ENCODE results near the gene VAMP2.
A peak's percentile ranks its signal among the peaks of the same experiment; 100 is the strongest.

The VAMP2 gene

GRCh38 chr17:8153525-8153956 is 9.2 kb downstream of the VAMP2 start (continued):
- no peak for TF ChIP-seq ZNF19 (tag by site-specific recombination; IDR thresholded peaks at IDR 0.05; ENCODE audit: low read depth)
- 0 out of 2 replicates have a peak, but pooled peaks have one; percentile 37 for TF ChIP-seq WT1 (tag by site-specific recombination; IDR thresholded peaks at IDR 0.05)
- no peak for TF ChIP-seq ZNF221 (tag by site-specific recombination; IDR thresholded peaks at IDR 0.05; ENCODE audit: borderline replicate concordance)
- peak; percentile 58; the same call in 1 of the 2 replicates for TF ChIP-seq ZNF660 (tag by site-specific recombination; IDR thresholded peaks at IDR 0.05)
- TF ChIP-seq, protein P1, sequence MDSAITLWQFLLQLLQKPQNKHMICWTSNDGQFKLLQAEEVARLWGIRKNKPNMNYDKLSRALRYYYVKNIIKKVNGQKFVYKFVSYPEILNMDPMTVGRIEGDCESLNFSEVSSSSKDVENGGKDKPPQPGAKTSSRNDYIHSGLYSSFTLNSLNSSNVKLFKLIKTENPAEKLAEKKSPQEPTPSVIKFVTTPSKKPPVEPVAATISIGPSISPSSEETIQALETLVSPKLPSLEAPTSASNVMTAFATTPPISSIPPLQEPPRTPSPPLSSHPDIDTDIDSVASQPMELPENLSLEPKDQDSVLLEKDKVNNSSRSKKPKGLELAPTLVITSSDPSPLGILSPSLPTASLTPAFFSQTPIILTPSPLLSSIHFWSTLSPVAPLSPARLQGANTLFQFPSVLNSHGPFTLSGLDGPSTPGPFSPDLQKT (IDR thresholded peaks at IDR 0.05; ENCODE audit: borderline replicate concordance, low read depth, low read length): no peak
- TF ChIP-seq, protein P2, sequence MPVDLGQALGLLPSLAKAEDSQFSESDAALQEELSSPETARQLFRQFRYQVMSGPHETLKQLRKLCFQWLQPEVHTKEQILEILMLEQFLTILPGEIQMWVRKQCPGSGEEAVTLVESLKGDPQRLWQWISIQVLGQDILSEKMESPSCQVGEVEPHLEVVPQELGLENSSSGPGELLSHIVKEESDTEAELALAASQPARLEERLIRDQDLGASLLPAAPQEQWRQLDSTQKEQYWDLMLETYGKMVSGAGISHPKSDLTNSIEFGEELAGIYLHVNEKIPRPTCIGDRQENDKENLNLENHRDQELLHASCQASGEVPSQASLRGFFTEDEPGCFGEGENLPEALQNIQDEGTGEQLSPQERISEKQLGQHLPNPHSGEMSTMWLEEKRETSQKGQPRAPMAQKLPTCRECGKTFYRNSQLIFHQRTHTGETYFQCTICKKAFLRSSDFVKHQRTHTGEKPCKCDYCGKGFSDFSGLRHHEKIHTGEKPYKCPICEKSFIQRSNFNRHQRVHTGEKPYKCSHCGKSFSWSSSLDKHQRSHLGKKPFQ (tag by site-specific recombination; IDR thresholded peaks at IDR 0.05): no peak
- no peak for TF ChIP-seq ZSCAN4 (tag by site-specific recombination; IDR thresholded peaks at IDR 0.05)
- TF ChIP-seq MZF1 (tag by site-specific recombination; IDR thresholded peaks at IDR 0.05; ENCODE audit: borderline replicate concordance): no peak
- no peak for TF ChIP-seq TCF7L2 (IDR thresholded peaks at IDR 0.05; ENCODE audit: borderline replicate concordance, low read depth, low read length)
- TF ChIP-seq ZNF426 (tag by site-specific recombination; IDR thresholded peaks at IDR 0.05): no peak
- no peak for TF ChIP-seq ZNF48 (tag by site-specific recombination; IDR thresholded peaks at IDR 0.05)
- TF ChIP-seq, protein P3, sequence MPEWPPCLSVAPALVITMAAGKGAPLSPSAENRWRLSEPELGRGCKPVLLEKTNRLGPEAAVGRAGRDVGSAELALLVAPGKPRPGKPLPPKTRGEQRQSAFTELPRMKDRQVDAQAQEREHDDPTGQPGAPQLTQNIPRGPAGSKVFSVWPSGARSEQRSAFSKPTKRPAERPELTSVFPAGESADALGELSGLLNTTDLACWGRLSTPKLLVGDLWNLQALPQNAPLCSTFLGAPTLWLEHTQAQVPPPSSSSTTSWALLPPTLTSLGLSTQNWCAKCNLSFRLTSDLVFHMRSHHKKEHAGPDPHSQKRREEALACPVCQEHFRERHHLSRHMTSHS (tag by site-specific recombination; IDR thresholded peaks at IDR 0.05): no peak
- TF ChIP-seq, protein P4, sequence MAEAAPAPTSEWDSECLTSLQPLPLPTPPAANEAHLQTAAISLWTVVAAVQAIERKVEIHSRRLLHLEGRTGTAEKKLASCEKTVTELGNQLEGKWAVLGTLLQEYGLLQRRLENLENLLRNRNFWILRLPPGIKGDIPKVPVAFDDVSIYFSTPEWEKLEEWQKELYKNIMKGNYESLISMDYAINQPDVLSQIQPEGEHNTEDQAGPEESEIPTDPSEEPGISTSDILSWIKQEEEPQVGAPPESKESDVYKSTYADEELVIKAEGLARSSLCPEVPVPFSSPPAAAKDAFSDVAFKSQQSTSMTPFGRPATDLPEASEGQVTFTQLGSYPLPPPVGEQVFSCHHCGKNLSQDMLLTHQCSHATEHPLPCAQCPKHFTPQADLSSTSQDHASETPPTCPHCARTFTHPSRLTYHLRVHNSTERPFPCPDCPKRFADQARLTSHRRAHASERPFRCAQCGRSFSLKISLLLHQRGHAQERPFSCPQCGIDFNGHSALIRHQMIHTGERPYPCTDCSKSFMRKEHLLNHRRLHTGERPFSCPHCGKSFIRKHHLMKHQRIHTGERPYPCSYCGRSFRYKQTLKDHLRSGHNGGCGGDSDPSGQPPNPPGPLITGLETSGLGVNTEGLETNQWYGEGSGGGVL (tag by site-specific recombination; IDR thresholded peaks at IDR 0.05): peak; percentile 86
- no peak for TF ChIP-seq ZNF214 (tag by site-specific recombination; IDR thresholded peaks at IDR 0.05; ENCODE audit: borderline replicate concordance)
- TF ChIP-seq CTCF (tag by site-specific recombination; IDR thresholded peaks at IDR 0.05): no peak
- TF ChIP-seq ZNF510 (tag by site-specific recombination; IDR thresholded peaks at IDR 0.05; ENCODE audit: insufficient replicate concordance): no peak
- no peak for TF ChIP-seq ZNF114 (tag by site-specific recombination; IDR thresholded peaks at IDR 0.05)
- no peak for TF ChIP-seq YY2 (tag by site-specific recombination; IDR thresholded peaks at IDR 0.05)
- peak; percentile 42 for TF ChIP-seq ZNF664 (tag by site-specific recombination; IDR thresholded peaks at IDR 0.05)
- TF ChIP-seq, protein P5, sequence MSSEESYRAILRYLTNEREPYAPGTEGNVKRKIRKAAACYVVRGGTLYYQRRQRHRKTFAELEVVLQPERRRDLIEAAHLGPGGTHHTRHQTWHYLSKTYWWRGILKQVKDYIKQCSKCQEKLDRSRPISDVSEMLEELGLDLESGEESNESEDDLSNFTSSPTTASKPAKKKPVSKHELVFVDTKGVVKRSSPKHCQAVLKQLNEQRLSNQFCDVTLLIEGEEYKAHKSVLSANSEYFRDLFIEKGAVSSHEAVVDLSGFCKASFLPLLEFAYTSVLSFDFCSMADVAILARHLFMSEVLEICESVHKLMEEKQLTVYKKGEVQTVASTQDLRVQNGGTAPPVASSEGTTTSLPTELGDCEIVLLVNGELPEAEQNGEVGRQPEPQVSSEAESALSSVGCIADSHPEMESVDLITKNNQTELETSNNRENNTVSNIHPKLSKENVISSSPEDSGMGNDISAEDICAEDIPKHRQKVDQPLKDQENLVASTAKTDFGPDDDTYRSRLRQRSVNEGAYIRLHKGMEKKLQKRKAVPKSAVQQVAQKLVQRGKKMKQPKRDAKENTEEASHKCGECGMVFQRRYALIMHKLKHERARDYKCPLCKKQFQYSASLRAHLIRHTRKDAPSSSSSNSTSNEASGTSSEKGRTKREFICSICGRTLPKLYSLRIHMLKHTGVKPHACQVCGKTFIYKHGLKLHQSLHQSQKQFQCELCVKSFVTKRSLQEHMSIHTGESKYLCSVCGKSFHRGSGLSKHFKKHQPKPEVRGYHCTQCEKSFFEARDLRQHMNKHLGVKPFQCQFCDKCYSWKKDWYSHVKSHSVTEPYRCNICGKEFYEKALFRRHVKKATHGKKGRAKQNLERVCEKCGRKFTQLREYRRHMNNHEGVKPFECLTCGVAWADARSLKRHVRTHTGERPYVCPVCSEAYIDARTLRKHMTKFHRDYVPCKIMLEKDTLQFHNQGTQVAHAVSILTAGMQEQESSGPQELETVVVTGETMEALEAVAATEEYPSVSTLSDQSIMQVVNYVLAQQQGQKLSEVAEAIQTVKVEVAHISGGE (tag by site-specific recombination; conservative IDR thresholded peaks at IDR 0.05; ENCODE audit: low read depth): no peak
- TF ChIP-seq ZNF585B (tag by site-specific recombination; IDR thresholded peaks at IDR 0.05): no peak
- TF ChIP-seq SP2 (tag by site-specific recombination; IDR thresholded peaks at IDR 0.05): peak; percentile 5
- TF ChIP-seq ZNF658 (tag by site-specific recombination; IDR thresholded peaks at IDR 0.05): no peak
- TF ChIP-seq GLI4 (tag by site-specific recombination; IDR thresholded peaks at IDR 0.05): no peak
- peak; percentile 64; the same call in 1 of the 2 replicates for TF ChIP-seq ZNF335 (tag by site-specific recombination; conservative IDR thresholded peaks at IDR 0.05)
- TF ChIP-seq ZNF16 (tag by site-specific recombination; IDR thresholded peaks at IDR 0.05; ENCODE audit: low read depth): no peak

Measured in HEK293 (cell line).